Stimulated activated CD8-positive, alpha-beta memory T cell treated with anti-CD3 and anti-CD28 coated beads, Interleukin-15, amount 100 ng/mL, for 1 hour (primary cell): ENCODE results near the gene ADAM22.

Source experiments
- DNase-seq: peaks from one replicate; pipeline ENCODE4 v3.0.0-alpha.2; 2020; ENCODE audit warnings: low read depth

ADAM22 gene

DNA sequence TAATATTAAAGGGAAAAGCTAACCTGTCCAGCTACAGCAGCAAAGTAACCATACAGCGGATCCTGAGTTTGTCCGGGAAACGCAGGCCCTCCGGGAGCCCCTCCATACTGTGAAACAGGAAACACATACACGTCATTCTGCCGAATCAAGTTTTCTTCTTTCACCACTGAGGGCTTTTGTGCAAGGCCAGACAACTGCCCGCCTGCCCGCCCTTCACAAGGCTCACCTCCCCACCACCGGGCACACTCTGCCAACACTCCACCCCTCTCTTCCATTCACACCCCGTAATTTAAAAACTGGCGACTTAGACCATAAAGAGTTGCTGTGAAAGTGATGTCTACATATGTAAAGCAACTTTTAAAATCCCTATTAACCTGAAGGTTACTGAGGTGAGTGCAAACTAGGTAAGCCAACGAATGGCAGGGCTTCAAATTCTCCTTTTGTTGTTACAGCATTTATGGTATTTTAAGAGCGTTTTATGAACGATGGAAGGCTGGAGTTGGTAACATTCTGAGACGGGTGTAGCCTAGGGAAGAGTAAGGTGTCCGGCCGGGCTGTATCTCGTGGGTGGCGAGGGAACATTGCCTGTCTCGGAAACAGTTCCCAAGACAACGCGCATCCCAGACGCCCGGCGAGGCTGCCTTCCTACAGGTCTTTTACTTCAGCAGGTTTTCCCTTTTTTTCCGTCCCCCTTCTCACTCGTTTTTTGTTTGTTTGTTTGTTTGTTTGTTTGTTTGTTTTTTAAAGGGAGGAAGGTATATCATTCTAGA lies 285.0 kb downstream of the ADAM22 start:
- DNase-seq: no peak

DNA sequence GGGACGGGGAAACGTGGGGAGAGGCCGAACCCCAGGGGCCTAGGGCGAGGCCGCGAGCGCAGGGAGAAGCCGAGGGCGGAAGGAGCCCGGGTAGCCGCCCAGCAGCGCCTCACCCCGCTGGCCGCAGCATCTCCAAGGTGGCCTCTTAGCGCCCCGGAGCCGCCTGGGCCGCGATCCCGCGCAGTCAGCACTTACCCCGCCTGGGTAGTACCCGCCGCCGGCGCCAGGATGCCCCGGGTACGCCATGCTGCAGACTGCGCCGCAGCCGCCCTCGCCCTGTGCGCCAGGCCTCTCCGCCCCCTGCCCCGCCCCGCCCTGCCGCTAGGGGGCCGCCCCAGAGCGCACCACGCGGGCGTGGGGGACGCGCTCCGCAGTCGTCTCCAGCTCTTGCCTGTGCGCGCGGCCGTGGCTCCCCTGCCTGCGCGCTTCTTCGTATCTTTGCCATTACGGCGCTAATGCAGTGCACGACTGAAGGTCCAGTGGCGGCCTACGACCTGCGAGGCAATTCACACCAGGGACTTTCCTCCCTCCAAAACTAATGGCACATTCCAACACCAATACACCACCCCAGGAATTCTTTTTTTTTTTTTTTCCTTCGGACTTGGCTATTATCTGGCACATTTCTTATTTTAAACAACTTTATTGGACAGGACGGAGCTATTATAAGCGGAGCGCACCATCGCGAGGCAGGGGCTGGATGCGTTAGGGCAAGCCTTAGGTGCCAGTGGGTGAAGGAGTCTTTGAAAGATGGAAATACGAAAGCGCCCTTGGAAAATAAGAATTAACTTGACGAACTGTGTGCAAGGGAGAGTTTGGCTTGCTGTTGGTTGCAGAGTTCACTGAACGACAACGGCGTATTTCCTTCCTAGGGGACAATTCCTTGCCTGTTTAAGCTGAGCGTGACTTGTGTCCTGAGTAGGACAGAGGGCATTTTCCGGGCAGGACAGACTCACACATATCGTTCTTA lies 286.0 kb downstream of the ADAM22 start, which contains the start of gene SRI:
TSS of gene SRI (minus strand) at position 258 of the 967 bp plus-strand sequence. CDS start at position 246, 12 bp downstream.
- peak; percentile 77 for DNase-seq

DNA sequence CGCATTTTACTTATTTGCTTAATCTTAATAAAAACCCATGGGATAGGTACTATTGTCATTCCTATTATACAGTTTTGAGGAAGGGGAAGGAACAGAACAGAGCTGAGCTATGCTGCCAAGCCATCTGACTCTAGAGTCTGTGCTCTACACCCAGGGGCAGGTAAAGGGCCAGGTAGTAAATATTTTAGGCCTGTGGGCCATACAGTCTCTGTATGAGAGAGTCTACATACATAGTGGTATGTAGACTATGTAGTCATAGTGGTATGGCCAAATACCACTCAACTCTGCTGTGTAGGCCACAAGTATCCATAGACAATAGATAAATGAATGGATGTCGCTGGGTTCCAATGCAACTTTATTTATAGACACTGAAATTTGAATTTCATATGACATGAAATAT lies 289.2 kb downstream of the ADAM22 start:
- no peak for DNase-seq

GRCh38 chr7:88224601-88225275 lies 290.7 kb downstream of the ADAM22 start:
- no peak for DNase-seq

GRCh38 chr7:88226201-88226600 lies 292.1 kb downstream of the ADAM22 start:
- DNase-seq: no peak

GRCh38 chr7:88226886-88227516 lies 292.9 kb downstream of the ADAM22 start:
- DNase-seq: no peak

DNA sequence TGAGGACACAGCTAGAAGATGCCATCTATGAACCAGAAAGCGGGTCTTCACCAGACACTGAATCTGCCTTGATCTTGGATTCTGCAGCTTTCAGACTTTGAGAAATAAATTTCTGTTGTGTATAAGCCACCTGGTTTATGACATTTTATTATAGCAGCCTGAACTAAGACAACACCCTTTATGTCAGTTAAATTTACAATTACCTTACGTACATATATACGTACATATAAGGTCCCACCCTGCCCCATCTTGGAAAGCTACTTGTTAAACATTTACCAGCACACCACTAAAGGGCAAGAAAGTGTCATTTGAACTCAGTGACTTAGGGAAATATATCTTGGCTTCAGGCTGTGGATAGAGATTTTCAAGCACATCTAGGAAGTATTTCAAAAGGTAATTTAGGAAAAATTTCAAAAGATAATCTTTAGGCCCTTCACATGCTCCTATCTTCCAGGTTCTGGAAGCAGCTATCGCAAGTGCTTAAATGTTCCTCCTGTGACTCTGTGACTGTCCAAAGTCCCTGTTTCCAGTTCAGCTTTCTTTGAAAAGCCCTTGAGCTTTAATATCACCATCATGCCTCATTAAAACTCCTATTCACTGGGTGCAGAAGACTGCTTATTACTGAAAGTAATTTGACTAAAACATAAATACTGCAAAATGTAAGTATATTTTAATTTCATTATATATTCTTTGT lies 295.4 kb downstream of the ADAM22 start:
- DNase-seq: no peak

DNA sequence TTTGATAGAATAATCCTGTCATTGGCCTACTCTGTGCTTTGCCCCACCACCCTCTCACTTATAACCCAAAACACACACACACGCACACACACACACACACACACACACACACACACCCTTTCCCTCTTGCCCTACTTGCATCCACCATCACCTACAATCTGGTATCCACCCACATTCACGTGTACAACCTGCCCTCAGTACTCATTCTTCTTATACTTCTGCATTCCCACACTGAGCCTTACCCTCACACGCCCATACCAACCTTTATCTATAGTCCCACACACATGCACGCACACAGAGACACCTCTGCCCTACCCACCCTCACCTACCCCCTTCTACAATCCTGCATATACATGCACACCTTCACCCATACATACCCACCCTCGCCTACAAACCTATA lies 296.6 kb downstream of the ADAM22 start:
- DNase-seq: no peak

- no peak for DNase-seq
Measured at GRCh38 chr7:88233828-88234227, 299.8 kb downstream of the ADAM22 start.

- DNase-seq: no peak
Measured at GRCh38 chr7:88239852-88240251, 305.8 kb downstream of the ADAM22 start.

GRCh38 chr7:88243345-88243909 lies 309.4 kb downstream of the ADAM22 start:
- DNase-seq: no peak

GRCh38 chr7:88244258-88244657 lies 310.2 kb downstream of the ADAM22 start:
- no peak for DNase-seq
